H1 (cell line): ENCODE data around the gene RBMY1B.
"Not testable (repeated sequence)": the region's sequence is repeated elsewhere in the genome, so short reads cannot be mapped to it uniquely, and the experiment has no call there.

ENCODE experiments used
- EP300 ChIP-seq, 2 experiments: IDR thresholded peaks; 1 replicate in 1 of 2; 2 replicates in 1 of 2; pipeline ENCODE4 v1.6.1; 2011 to 2012; ENCODE audit warnings: low read depth in 2 of 2, low read length in 2 of 2, mild to moderate bottlenecking in 2 of 2, borderline replicate concordance in 1 of 2, inconsistent platforms in 1 of 2, moderate library complexity in 1 of 2
- EZH2 ChIP-seq: fragments of 200-600 bp; sonication (generic); IDR thresholded peaks from 2 replicates; pipeline ENCODE4 v1.7.1; 2012; ENCODE audit warnings: low read depth, mild to moderate bottlenecking, moderate library complexity, low read length, inconsistent platforms; ENCODE audit not compliant: severe bottlenecking
- KDM1A ChIP-seq: fragments of 200-600, 300-600 bp; sonication (generic); IDR thresholded peaks from 2 replicates; pipeline ENCODE4 v1.7.1; 2016; ENCODE audit warnings: mild to moderate bottlenecking, low read length, borderline replicate concordance
- KDM5A ChIP-seq: fragments of 200-600 bp; IDR thresholded peaks from 2 replicates; pipeline ENCODE4 v1.7.1; 2012; ENCODE audit warnings: mild to moderate bottlenecking, low read length, inconsistent platforms, mixed read lengths
- POLR2A ChIP-seq, 2 experiments: IDR thresholded peaks; 1 replicate in 1 of 2; 2 replicates in 1 of 2; pipeline ENCODE4 v1.6.1; 2011; ENCODE audit warnings: low read depth in 2 of 2, low read length in 2 of 2, mild to moderate bottlenecking in 2 of 2; ENCODE audit errors: control extremely low read depth in 1 of 2
- POLR2AphosphoS5 ChIP-seq: IDR thresholded peaks from 2 replicates; pipeline ENCODE4 v1.6.1; 2011; ENCODE audit warnings: low read depth, low read length
- RFX5 ChIP-seq: IDR thresholded peaks from 2 replicates; pipeline ENCODE4 v1.6.1; 2011; ENCODE audit warnings: low read depth, low read length, improper control_type of control experiment, borderline replicate concordance
- RNF2 ChIP-seq: fragments of 200-900, 300-1000 bp; sonication (generic); IDR thresholded peaks from 2 replicates; pipeline ENCODE4 v1.7.1; 2016; ENCODE audit warnings: borderline replicate concordance, low read depth, mild to moderate bottlenecking, antibody characterized with exemption, low read length; ENCODE audit not compliant: poor library complexity, severe bottlenecking; ENCODE audit errors: missing control alignments
- SIX5 ChIP-seq: IDR thresholded peaks from 2 replicates; pipeline ENCODE4 v1.6.1; 2011; ENCODE audit warnings: mild to moderate bottlenecking, low read depth, low read length
- TBP ChIP-seq: IDR thresholded peaks from 2 replicates; pipeline ENCODE4 v1.6.1; 2011; ENCODE audit warnings: low read depth, low read length, improper control_type of control experiment
- TCF12 ChIP-seq: IDR thresholded peaks from 2 replicates; pipeline ENCODE4 v1.6.1; 2011; ENCODE audit warnings: low read depth, mild to moderate bottlenecking, low read length
- YY1 ChIP-seq: IDR thresholded peaks from 2 replicates; pipeline ENCODE4 v1.6.1; 2011; ENCODE audit warnings: low read depth, mild to moderate bottlenecking, low read length
- TF ChIP-seq, protein P1 (sequence below), 3 experiments: IDR thresholded peaks; 1 replicate in 2 of 3; 2 replicates in 1 of 3; pipeline versions ENCODE4 v1.5.1 to v1.6.1; 2011; ENCODE audit warnings: low read length in 3 of 3, mild to moderate bottlenecking in 3 of 3, inconsistent platforms in 2 of 3, low read depth in 1 of 3, moderate library complexity in 1 of 3; ENCODE audit not compliant: insufficient read depth in 1 of 3; ENCODE audit errors: control extremely low read depth in 1 of 3

DNA sequence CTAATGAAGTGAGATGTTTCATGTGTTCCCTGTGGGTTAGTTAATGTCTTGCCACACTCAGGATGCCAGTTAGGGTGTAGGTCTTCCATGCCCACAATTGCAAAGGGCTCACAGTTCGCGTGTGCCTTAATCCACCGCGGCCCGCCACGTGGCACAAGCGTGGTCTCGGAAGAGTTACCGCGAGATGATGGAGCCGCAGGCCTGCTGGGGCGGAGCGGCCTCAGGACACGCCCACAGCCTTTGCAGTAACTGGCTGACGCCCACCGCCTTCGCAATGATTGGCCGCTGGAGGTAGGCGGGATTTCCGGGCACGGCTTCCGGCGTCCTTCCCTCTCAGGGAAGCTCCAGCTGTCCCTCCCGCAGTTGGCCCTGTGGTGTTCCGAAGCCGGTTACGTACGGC is 23.4 kb downstream of the RBMY1B start, which contains the start of gene RBMY1A1:
- TF ChIP-seq KDM1A; TBP; POLR2A (IDR thresholded peaks at IDR 0.05; ENCODE audit: control extremely low read depth in 1 of 2, low read depth in 2 of 2, low read length in 2 of 2); TCF12; RFX5; YY1; SIX5; EZH2; RNF2; KDM5A; EP300 (IDR thresholded peaks at IDR 0.05; ENCODE audit: borderline replicate concordance in 1 of 2, low read depth in 2 of 2, low read length in 2 of 2); POLR2AphosphoS5: not testable (repeated sequence)
- TF ChIP-seq, protein P1, sequence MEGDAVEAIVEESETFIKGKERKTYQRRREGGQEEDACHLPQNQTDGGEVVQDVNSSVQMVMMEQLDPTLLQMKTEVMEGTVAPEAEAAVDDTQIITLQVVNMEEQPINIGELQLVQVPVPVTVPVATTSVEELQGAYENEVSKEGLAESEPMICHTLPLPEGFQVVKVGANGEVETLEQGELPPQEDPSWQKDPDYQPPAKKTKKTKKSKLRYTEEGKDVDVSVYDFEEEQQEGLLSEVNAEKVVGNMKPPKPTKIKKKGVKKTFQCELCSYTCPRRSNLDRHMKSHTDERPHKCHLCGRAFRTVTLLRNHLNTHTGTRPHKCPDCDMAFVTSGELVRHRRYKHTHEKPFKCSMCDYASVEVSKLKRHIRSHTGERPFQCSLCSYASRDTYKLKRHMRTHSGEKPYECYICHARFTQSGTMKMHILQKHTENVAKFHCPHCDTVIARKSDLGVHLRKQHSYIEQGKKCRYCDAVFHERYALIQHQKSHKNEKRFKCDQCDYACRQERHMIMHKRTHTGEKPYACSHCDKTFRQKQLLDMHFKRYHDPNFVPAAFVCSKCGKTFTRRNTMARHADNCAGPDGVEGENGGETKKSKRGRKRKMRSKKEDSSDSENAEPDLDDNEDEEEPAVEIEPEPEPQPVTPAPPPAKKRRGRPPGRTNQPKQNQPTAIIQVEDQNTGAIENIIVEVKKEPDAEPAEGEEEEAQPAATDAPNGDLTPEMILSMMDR (IDR thresholded peaks at IDR 0.05; ENCODE audit: control extremely low read depth in 1 of 3, insufficient read depth in 1 of 3, low read depth in 1 of 3, low read length in 3 of 3), result not testable (repeated sequence)
